Lung microvascular endothelial cell (primary cell): ENCODE measurements around the gene TDRD7. TPM values are rescaled to one million over a fixed set of nuclear protein-coding genes. Genes with fewer than 3 reads are reported as not detected.

ENCODE experiments used
- DNase-seq, 2 donors: peaks; one replicate each; pipeline versions ENCODE4 v3.0.0 to v3.0.0-alpha.2; 2010; ENCODE audit warnings: low read depth in 2 of 2
- total RNA-seq: library from RNA; depleted of rRNA; stranded (reverse); fragments of >200 nt; gene quantifications from 2 replicates; pipeline ENCODE4 v1.2.1, GENCODE V29; 2014

TDRD7 gene, protein sequence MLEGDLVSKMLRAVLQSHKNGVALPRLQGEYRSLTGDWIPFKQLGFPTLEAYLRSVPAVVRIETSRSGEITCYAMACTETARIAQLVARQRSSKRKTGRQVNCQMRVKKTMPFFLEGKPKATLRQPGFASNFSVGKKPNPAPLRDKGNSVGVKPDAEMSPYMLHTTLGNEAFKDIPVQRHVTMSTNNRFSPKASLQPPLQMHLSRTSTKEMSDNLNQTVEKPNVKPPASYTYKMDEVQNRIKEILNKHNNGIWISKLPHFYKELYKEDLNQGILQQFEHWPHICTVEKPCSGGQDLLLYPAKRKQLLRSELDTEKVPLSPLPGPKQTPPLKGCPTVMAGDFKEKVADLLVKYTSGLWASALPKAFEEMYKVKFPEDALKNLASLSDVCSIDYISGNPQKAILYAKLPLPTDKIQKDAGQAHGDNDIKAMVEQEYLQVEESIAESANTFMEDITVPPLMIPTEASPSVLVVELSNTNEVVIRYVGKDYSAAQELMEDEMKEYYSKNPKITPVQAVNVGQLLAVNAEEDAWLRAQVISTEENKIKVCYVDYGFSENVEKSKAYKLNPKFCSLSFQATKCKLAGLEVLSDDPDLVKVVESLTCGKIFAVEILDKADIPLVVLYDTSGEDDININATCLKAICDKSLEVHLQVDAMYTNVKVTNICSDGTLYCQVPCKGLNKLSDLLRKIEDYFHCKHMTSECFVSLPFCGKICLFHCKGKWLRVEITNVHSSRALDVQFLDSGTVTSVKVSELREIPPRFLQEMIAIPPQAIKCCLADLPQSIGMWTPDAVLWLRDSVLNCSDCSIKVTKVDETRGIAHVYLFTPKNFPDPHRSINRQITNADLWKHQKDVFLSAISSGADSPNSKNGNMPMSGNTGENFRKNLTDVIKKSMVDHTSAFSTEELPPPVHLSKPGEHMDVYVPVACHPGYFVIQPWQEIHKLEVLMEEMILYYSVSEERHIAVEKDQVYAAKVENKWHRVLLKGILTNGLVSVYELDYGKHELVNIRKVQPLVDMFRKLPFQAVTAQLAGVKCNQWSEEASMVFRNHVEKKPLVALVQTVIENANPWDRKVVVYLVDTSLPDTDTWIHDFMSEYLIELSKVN
- total RNA-seq: 10.9 and 11.3 TPM in 2 replicates

DNA sequence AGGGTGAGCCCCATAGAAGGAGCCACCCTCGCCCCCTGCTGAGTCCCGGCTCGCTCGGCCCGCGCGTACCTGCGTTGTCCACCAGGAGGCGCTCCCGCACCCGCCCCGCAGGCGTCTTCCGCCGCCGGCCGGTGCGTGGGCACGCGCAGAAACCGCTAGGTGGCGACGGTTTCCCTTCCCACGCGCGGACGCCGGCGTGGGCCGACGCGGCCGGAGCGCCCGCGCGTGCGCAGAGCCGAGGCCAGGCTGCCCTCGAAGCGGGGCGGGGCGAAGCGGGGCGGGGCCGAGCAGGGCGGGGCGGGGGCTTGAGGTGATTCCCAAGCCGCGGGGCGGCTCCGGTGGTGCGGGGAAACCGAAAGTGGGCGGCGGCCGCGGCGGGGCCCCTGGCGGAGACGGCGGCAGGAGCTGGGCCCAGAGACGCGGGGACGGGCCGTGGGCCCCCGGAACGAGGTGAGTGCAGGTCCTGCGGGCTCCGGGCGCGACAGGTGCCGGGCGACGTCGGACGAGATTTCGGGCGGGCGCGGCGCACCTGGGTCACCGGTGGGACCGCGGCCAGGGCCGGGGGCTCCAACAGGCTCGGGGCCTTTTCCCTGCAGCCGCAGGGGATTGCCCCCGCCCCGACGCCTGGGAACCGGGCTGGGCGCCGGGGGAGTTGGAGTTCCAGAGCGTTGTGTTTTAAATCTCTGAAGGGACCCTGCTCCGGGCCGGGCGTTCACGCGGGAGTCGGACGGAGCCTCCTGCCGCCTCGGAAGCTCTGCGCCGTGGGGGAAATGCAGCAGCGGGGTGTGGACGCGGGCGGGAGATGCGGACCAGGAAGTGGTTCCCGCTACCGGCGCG is at the start of gene TDRD7:
TDRD7 (plus strand) TSS at position 308 of the 837 bp plus-strand sequence. CDS start 16,370 bp downstream, outside the sequence.
- peak; percentile 86 to 91 for DNase-seq

DNA sequence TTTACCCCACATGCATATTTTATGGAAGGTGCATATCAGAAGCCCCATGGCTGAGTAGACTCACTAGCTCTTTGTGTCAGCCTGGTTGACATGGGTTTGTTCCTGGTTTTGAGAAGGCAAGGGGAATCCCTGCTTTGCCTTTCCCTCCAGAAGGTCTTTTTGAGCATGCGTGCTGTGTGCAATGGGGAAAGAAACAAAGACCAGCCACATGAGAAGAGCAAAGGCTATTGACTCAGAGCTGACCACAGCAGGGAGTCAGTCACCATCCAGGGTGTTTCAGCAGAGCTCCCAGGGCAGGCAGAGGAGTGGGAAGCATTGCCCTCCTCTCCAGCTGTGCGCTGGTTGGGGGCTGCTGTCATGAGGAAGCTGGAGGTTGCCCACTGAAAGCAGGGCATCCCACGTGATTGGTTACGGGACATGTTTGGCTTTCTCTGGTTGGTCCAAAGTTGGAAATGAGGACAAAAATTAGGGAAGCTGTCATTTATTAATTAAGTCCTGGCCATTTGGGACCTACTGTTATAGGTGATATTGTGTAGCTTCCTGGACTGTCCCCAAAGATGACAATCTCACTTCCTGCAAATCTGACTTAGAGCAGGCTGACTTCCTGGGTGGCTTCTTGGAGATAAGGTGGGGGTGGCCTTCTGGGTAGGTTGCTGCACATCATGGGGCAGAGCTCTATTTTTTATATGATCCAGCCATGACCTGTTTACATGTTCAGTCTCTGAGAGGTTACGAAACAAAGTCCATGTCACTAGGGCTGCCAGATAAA is 48.9 kb upstream of the TDRD7 start:
- no peak for DNase-seq

DNA sequence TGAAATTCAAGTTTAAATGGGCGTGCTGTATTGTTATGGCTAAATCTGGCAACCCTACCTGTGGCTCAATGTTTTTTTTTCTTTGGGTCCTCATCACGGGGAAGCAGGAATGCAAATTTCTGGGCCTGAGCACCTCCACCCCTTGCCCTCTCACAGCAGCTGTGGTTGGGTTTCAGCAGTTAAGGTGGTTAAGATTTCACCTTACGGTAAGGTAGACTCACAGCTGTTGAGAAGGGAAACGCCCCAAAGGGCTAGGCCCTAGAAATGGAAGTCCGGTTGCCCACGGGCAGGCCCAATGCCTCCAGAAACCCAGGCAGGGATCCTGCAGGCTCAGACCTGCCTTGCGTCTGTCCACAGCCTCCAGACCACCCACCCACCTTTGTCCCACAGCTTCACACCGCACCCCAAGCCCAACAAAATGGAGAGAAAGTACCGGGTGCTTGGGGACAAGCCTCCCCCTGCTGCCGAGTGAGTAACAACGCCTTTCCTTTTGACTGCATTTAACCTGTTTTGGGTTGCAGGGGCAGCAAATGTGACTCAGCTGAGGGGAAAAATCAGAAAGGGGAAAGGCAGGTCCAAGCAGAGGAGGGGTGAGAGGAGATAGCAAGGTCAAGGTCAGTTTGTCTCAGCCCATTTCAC is 48.1 kb upstream of the TDRD7 start:
- no peak for DNase-seq

DNA sequence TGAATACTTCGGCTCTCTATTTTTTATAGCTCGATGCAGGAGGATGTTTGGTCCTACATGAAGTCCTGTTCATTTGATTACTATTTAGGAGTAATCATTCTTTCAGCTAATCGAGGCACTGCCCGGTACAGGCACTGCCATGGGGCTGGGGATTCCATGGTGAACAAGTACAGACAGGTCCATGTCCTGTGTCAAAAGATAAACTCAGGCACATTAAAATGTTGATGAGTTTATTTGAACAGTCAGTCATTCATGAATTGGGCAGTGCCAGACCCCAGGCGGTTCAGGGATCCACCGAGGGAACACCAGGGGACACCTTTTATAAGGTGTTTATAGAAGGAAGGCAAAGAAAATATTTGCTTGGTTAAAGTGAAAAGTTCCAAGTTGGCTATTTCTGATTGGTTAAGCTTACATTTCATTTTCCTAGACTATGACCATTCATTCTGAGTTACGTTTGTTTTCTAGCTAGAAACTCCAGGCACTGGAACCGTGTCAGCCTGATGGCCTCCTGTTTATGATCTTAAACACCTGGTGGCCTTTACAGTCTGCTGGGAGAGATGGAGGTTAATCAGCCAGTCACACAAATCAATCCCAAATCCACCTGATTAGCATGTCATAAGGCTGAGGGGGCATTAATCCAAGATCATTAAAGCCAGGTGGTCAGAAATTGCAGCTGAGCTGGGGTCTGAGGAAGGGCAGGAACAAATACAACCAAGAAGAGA is 47.0 kb upstream of the TDRD7 start:
- no peak for DNase-seq

GRCh38 chr9:97365634-97366033 is 46.3 kb upstream of the TDRD7 start:
- no peak for DNase-seq

DNA sequence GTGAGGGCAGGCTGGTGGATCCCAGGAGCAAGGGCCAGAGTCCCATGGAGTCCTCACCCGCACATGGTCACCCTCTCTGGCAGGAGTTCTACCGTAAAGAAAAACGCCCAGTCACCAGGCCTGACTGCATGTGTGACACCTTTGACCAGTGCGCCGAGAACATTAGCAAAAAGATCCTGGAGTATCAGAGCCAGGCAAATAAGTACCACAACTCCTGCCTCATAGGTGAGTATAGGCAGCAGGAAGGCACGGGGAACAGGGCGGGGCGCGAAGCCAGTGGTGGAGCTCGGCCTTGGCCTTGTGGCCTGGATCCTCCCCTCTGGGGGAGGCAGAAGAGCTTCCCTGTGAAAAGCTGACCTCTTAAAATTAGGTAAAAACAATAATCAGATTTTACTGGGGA is 45.4 kb upstream of the TDRD7 start:
- no peak for DNase-seq

GRCh38 chr9:97366889-97367288 is 45.0 kb upstream of the TDRD7 start:
- no peak for DNase-seq

DNA sequence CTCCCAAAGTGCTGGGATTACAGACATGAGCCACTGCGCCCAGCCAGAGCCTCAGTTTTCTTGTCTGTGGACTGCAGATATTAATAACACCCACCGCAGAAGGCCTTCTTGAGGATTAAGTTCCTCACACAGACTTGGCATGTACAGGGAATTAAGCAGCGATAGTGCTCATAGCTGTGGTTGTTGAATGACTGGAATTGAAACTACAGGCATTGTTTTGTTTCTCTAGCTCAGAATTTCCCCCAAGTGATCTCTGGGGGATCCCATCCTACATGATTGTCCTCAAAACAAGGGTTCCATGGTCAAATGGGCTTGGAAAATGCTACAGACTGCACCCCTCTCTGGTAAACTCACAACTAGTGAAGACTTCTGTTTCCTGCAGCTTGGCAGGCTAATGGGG is 44.2 kb upstream of the TDRD7 start:
- DNase-seq: no peak

GRCh38 chr9:97368964-97369363 is 42.9 kb upstream of the TDRD7 start:
- no peak for DNase-seq

- no peak for DNase-seq
Observed at GRCh38 chr9:97372580-97372979, 39.3 kb upstream of the TDRD7 start.

GRCh38 chr9:97373331-97373730 is 38.6 kb upstream of the TDRD7 start:
- DNase-seq: no peak

GRCh38 chr9:97374811-97375210 is 37.1 kb upstream of the TDRD7 start:
- no peak for DNase-seq

DNA sequence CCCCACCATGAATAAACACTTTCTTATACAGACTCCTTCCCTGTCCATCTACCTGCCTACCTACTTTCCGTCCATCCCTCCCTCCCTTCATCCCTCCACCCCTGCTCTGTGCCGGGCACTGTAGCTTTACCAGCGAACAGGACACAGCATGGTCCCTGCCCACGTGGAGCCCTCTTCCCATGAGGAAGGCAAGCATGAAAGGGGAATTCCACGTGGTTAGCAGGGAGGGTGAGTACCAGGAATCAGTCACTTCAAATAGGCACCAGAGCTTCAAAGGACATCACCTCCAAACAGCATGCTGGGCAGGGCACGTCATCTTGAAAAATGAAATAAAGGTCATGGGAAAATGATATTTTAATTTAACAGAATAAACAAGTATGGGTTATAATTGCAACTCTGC is 35.0 kb upstream of the TDRD7 start:
- no peak for DNase-seq

GRCh38 chr9:97382099-97382718 is 29.7 kb upstream of the TDRD7 start:
- DNase-seq: no peak

- DNase-seq: no peak
Observed at GRCh38 chr9:97384406-97385262, 27.3 kb upstream of the TDRD7 start.

DNA sequence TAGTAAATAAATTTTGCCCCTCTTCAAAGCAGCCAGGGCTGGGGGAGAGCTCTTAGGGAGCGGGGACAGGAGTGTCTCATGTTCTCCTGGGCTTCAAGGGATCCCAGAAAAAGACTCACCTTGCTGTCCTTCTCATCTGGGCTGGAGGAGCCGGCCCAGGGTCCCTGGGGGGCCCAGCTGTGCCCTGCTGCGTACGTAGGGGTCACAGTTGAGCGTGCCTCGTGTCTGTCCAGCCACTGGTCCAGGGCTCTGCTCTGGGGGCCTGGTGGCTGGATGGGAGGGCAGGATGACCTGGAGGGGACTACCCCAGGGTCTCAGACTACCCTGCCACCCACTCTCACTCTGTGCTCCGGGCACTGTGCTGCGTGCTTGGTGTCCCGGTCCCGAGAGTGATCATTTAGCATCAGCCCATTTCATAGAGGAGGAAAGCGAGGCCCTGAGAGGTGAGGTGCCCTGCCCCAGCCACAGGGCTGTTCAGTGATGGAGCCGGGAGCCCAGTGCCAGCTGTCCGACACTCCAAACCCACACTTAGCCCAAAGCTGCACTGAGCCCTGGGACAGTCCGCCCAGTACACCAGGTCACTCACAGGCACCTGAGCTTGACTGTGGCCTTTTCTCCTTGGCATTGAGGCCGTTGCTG is 26.2 kb upstream of the TDRD7 start:
- no peak for DNase-seq

- DNase-seq: no peak
Observed at GRCh38 chr9:97386265-97386633, 25.6 kb upstream of the TDRD7 start.
